Endodermal cell (in vitro differentiated cells): Measurements from ENCODE around the gene CFAP46. TPM values are rescaled to one million over a fixed set of nuclear protein-coding genes. Genes with fewer than 3 reads are reported as not detected.

ENCODE experiments used
- DNase-seq: peaks from one replicate; pipeline ENCODE4 v3.0.0-alpha.2; 2017
- H3K27ac ChIP-seq: 2 replicates; pipeline ENCODE4 v1.5.1; 2013; ENCODE audit warnings: mild to moderate bottlenecking, low read depth, low read length, moderate library complexity
- H3K27me3 ChIP-seq: 2 replicates; pipeline ENCODE4 v1.6.1; 2013; ENCODE audit warnings: mild to moderate bottlenecking, low read length, moderate library complexity; ENCODE audit not compliant: insufficient read depth, control insufficient read depth, poor library complexity, severe bottlenecking
- H3K36me3 ChIP-seq: 2 replicates; pipeline ENCODE4 v1.7.0; 2013; ENCODE audit warnings: mild to moderate bottlenecking, low read length, moderate library complexity; ENCODE audit not compliant: control insufficient read depth, insufficient read depth
- H3K4me1 ChIP-seq: one replicate; pipeline ENCODE4 v1.7.0; 2013; ENCODE audit warnings: low read length; ENCODE audit not compliant: control insufficient read depth, insufficient read depth
- H3K4me3 ChIP-seq: 2 replicates; pipeline ENCODE4 v1.5.1; 2013; ENCODE audit warnings: mild to moderate bottlenecking, low read length, moderate library complexity
- H3K9ac ChIP-seq: 2 replicates; pipeline ENCODE4 v1.6.1; 2013; ENCODE audit warnings: mild to moderate bottlenecking, low read length, moderate library complexity; ENCODE audit not compliant: poor library complexity, severe bottlenecking; ENCODE audit errors: extremely low read depth
- H3K9me3 ChIP-seq: 2 replicates; pipeline ENCODE4 v1.6.1; 2013; ENCODE audit warnings: mild to moderate bottlenecking, low read length, moderate library complexity; ENCODE audit not compliant: control insufficient read depth
- H3K27ac Mint-ChIP-seq: 2 replicates; pipeline ENCODE4 v1.8.0; 2020; ENCODE audit warnings: mixed read lengths
- H3K27me3 Mint-ChIP-seq: 2 replicates; pipeline ENCODE4 v1.8.0; 2021; ENCODE audit warnings: mild to moderate bottlenecking, mixed read lengths; ENCODE audit not compliant: insufficient read depth
- H3K36me3 Mint-ChIP-seq: 2 replicates; pipeline ENCODE4 v1.8.0; 2020; ENCODE audit warnings: low read depth, mixed read lengths
- H3K4me1 Mint-ChIP-seq: 2 replicates; pipeline ENCODE4 v1.8.0; 2020; ENCODE audit warnings: mixed read lengths
- H3K4me3 Mint-ChIP-seq: 2 replicates; pipeline ENCODE4 v1.8.0; 2020; ENCODE audit warnings: mild to moderate bottlenecking, moderate library complexity, mixed read lengths
- H3K9me3 Mint-ChIP-seq: 2 replicates; pipeline ENCODE4 v1.8.0; 2020; ENCODE audit warnings: mild to moderate bottlenecking, mixed read lengths
- WGBS, 2 experiments: methylation state at CpG; one replicate each; pipeline versions ENCODE4 v1.1.5 to v1.1.7; 2013; ENCODE audit warnings: missing lambda C conversion rate in 2 of 2, mixed read lengths in 1 of 2; ENCODE audit not compliant: insufficient coverage in 1 of 2, insufficient read length in 1 of 2; 5-methylcytosine and 5-hydroxymethylcytosine counted together
- total RNA-seq, 2 donors: library from RNA; stranded (reverse); fragmentation: NEBNext Ultra II Directional in 1 of 2; extraction: Animal tissue kit (Norgen Biotek cat#: 25700) in 1 of 2; gene quantifications; 2 replicates in 1 of 2; 3 replicates in 1 of 2; pipeline ENCODE4 v1.2.1, GENCODE V29; 2021
- TF ChIP-seq, protein P1 (sequence below): fragments of 200-600 bp; sonication (generic); conservative IDR thresholded peaks from 2 replicates; pipeline ENCODE4 v1.5.0; 2021; ENCODE audit warnings: antibody characterized with exemption, mild to moderate bottlenecking

Gene CFAP46
- total RNA-seq, 2 donors from 2014 or later: 9.9 to 10.5 TPM

- Mint-ChIP-seq H3K27me3 (peaks cover 9% of the 10 kb centered on the region), H3K27ac (no peak overlapping the region), H3K4me3 (no peak overlapping the region), H3K36me3 (no peaks in the 10 kb centered on the region), H3K9me3 (no peaks in the 10 kb centered on the region), H3K4me1 (peaks cover 5% of the 10 kb centered on the region)
- Histone ChIP-seq H3K9me3 (no peaks in the 10 kb centered on the region), H3K4me1 (no peaks in the 10 kb centered on the region), H3K36me3 (peaks cover 8% of the 10 kb centered on the region), H3K27me3 (no peaks in the 10 kb centered on the region), H3K27ac (no peak overlapping the region), H3K9ac (no peak overlapping the region), H3K4me3 (no peak overlapping the region)
- TF ChIP-seq, protein P1, sequence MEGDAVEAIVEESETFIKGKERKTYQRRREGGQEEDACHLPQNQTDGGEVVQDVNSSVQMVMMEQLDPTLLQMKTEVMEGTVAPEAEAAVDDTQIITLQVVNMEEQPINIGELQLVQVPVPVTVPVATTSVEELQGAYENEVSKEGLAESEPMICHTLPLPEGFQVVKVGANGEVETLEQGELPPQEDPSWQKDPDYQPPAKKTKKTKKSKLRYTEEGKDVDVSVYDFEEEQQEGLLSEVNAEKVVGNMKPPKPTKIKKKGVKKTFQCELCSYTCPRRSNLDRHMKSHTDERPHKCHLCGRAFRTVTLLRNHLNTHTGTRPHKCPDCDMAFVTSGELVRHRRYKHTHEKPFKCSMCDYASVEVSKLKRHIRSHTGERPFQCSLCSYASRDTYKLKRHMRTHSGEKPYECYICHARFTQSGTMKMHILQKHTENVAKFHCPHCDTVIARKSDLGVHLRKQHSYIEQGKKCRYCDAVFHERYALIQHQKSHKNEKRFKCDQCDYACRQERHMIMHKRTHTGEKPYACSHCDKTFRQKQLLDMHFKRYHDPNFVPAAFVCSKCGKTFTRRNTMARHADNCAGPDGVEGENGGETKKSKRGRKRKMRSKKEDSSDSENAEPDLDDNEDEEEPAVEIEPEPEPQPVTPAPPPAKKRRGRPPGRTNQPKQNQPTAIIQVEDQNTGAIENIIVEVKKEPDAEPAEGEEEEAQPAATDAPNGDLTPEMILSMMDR: no peak
- 94 to 95% methylated on average over 14 to 18 of the region's 18 CpGs for WGBS, 2 experiments
- DNase-seq: no peak
Measured at GRCh38 chr10:132944510-132944909, 2.1 kb upstream of the CFAP46 start.

DNA sequence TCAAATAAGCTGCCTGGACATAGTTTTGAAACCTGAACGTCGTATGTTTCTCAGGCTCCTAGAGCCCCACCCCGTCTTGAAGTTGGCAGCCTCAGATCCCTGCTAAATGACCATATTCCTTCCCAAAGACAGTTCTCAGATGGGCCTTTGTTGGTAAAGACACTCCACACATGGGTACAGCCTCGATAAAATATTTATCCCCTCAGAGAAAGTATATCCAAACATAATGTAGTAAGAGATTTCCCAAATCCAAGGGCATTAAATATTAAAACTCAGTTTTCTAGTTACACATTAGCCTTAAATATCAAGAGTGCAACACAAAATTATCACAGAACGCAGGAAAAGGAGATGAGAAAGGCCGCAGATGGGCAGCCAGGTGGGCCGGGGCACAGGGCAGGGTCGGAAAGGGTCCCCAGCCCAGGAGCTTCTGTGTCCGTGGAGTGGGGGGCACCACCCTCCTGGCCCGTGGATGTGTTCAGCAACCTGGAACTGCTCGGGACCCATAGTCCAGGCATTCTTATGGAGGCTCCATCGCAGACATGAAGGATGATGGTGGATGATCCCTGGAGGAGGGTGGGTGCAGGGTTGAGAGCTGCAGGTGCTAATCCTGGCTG lies 1.5 kb upstream of the CFAP46 start:
- no peak overlapping the region for H3K27ac ChIP-seq
- peaks cover 8% of the 10 kb centered on the region for H3K36me3 ChIP-seq
- H3K9ac ChIP-seq: no peak overlapping the region
- no peaks in the 10 kb centered on the region for H3K4me1 ChIP-seq
- H3K27me3 ChIP-seq: no peaks in the 10 kb centered on the region
- no peak for DNase-seq
- no peaks in the 10 kb centered on the region for H3K9me3 ChIP-seq
- H3K4me3 ChIP-seq: no peak overlapping the region
- Mint-ChIP-seq H3K36me3 (peaks cover 5% of the 10 kb centered on the region), H3K27me3 (peaks cover 7% of the 10 kb centered on the region), H3K9me3 (no peaks in the 10 kb centered on the region), H3K4me1 (peaks cover 5% of the 10 kb centered on the region), H3K27ac (no peak overlapping the region), H3K4me3 (peak overlapping the region; percentile 29)
- TF ChIP-seq, protein P1: no peak
- 91 to 95% methylated on average over 9 to 12 of the region's 12 CpGs for WGBS, 2 experiments

GRCh38 chr10:132943058-132943790 lies 854 bp upstream of the CFAP46 start:
- Histone ChIP-seq H3K36me3 (peaks cover 10% of the 10 kb centered on the region), H3K4me1 (no peaks in the 10 kb centered on the region), H3K4me3 (peak overlapping the region; percentile 84), H3K9me3 (no peaks in the 10 kb centered on the region), H3K27ac (no peak overlapping the region), H3K9ac (no peak overlapping the region), H3K27me3 (no peaks in the 10 kb centered on the region)
- Mint-ChIP-seq H3K27ac (no peak overlapping the region), H3K9me3 (no peaks in the 10 kb centered on the region), H3K4me3 (peak overlapping the region; percentile 61), H3K27me3 (peaks cover 7% of the 10 kb centered on the region), H3K36me3 (peaks cover 7% of the 10 kb centered on the region), H3K4me1 (peaks cover 5% of the 10 kb centered on the region)
- TF ChIP-seq, protein P1: no peak
- DNase-seq: no peak
- WGBS, 2 experiments: 44 to 82% methylated on average over 8 to 43 of the region's 43 CpGs
